Measurements from ENCODE around the gene NFATC2IP.

Gene NFATC2IP

DNA sequence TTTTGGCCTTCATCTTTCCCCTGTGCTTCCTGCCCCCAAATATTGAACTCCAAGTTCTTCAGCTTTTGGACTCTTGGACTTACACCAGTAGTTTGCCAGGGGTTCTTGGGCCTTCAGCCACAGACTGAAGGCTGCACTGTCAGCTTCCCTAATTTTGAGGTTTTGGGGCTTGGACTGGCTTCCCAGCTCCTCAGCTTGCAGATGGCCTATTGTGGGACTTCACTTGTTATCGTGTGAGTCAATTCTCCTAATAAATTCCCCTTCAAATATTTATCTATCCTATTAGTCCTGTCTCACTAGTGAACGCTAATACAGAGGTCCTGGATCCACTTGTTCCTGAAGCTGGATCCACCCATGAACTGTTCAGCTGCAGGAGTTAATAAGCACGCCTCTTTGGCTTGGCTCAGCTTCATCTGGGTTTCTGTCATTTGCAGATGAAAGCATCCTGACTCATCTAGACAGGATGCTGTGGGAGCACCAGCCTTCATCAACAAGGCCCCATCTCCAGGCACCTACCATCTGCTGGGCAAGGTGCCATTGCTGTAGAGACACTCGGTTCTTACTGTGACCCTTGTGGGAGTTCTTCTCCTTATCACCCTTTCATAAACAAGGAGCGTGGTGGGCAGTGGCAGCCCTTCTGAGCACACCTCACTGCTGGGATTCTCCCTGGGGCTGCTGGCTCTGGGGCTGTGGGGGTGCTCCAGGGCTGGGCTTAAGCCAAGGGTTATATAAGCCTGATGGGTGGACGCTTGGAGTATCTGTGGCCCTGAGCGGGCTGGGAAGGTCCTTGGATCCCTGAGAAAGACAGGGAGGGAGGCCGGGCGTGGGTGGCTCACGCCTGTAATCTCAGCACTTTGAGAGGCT is 57.2 kb downstream of the NFATC2IP start:
- Histone ChIP-seq H3F3A (ENCODE audit: insufficient read depth, low read length) (no peaks in the 10 kb centered on the region), H2AFZ (ENCODE audit: low read length) (no peak overlapping the region), H3K4me2 (ENCODE audit: low read depth, low read length) (no peak overlapping the region), H3K27ac (ENCODE audit: low read length) (no peak overlapping the region), H4K20me1 (ENCODE audit: insufficient read depth, low read length) (no peaks in the 10 kb centered on the region), H3K79me2 (ENCODE audit: low read length) (no peaks in the 10 kb centered on the region), H3K4me1 (ENCODE audit: low read length) (no peaks in the 10 kb centered on the region), H3K36me3 (replicated peaks; ENCODE audit: insufficient read depth, low read length) (no peaks in the 10 kb centered on the region), H3K9me3 (replicated peaks; ENCODE audit: insufficient read depth, low read length) (no peaks in the 10 kb centered on the region), H3K9me2 (replicated peaks; ENCODE audit: insufficient read depth, low read length) (no peaks in the 10 kb centered on the region), H3K27me3 (replicated peaks; ENCODE audit: insufficient read depth, low read length) (no peaks in the 10 kb centered on the region), H3K9ac (ENCODE audit: low read length) (no peak overlapping the region), H3K4me3 (ENCODE audit: low read length) (no peak overlapping the region)
- DNase-seq = no peak
- TF ChIP-seq EZH2 (optimal IDR thresholded peaks at IDR 0.05; ENCODE audit: low read depth, low read length) (no peak), EZH2phosphoT487 (IDR thresholded peaks at IDR 0.05; ENCODE audit: low read length) (no peak)
- TF ChIP-seq, protein P1, sequence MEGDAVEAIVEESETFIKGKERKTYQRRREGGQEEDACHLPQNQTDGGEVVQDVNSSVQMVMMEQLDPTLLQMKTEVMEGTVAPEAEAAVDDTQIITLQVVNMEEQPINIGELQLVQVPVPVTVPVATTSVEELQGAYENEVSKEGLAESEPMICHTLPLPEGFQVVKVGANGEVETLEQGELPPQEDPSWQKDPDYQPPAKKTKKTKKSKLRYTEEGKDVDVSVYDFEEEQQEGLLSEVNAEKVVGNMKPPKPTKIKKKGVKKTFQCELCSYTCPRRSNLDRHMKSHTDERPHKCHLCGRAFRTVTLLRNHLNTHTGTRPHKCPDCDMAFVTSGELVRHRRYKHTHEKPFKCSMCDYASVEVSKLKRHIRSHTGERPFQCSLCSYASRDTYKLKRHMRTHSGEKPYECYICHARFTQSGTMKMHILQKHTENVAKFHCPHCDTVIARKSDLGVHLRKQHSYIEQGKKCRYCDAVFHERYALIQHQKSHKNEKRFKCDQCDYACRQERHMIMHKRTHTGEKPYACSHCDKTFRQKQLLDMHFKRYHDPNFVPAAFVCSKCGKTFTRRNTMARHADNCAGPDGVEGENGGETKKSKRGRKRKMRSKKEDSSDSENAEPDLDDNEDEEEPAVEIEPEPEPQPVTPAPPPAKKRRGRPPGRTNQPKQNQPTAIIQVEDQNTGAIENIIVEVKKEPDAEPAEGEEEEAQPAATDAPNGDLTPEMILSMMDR (IDR thresholded peaks at IDR 0.05; ENCODE audit: low read length) = no peak

- Histone ChIP-seq H3F3A (ENCODE audit: insufficient read depth, low read length) (no peaks in the 10 kb centered on the region), H3K36me3 (replicated peaks; ENCODE audit: insufficient read depth, low read length) (no peaks in the 10 kb centered on the region), H3K4me2 (ENCODE audit: low read depth, low read length) (no peak overlapping the region), H4K20me1 (ENCODE audit: insufficient read depth, low read length) (no peaks in the 10 kb centered on the region), H3K4me1 (ENCODE audit: low read length) (no peaks in the 10 kb centered on the region), H3K4me3 (ENCODE audit: low read length) (no peak overlapping the region), H2AFZ (ENCODE audit: low read length) (no peak overlapping the region), H3K9me2 (replicated peaks; ENCODE audit: insufficient read depth, low read length) (no peaks in the 10 kb centered on the region), H3K27me3 (replicated peaks; ENCODE audit: insufficient read depth, low read length) (no peaks in the 10 kb centered on the region), H3K79me2 (ENCODE audit: low read length) (no peaks in the 10 kb centered on the region), H3K9me3 (replicated peaks; ENCODE audit: insufficient read depth, low read length) (no peaks in the 10 kb centered on the region), H3K27ac (ENCODE audit: low read length) (no peak overlapping the region), H3K9ac (ENCODE audit: low read length) (no peak overlapping the region)
- TF ChIP-seq, protein P1 (IDR thresholded peaks at IDR 0.05; ENCODE audit: low read length) = no peak
- TF ChIP-seq EZH2 (optimal IDR thresholded peaks at IDR 0.05; ENCODE audit: low read depth, low read length) (no peak), EZH2phosphoT487 (IDR thresholded peaks at IDR 0.05; ENCODE audit: low read length) (no peak)
- DNase-seq = no peak
Observed at GRCh38 chr16:29009050-29009837, 58.5 kb downstream of the NFATC2IP start.

- Histone ChIP-seq H3K9ac (ENCODE audit: low read length) (no peak overlapping the region), H2AFZ (ENCODE audit: low read length) (no peak overlapping the region), H3K4me3 (ENCODE audit: low read length) (no peak overlapping the region)
Observed at GRCh38 chr16:29009838-29010166, 59.1 kb downstream of the NFATC2IP start.

More at GRCh38 chr16:29009838-29010166, 59.1 kb downstream of the NFATC2IP start:
- no peak for DNase-seq
- no peaks in the 10 kb centered on the region for H3F3A ChIP-seq (ENCODE audit: insufficient read depth, low read length)
- H3K4me1 ChIP-seq (ENCODE audit: low read length) = no peaks in the 10 kb centered on the region
- no peaks in the 10 kb centered on the region for H3K27me3 ChIP-seq (replicated peaks; ENCODE audit: insufficient read depth, low read length)
- no peaks in the 10 kb centered on the region for H3K9me2 ChIP-seq (replicated peaks; ENCODE audit: insufficient read depth, low read length)
- H3K79me2 ChIP-seq (ENCODE audit: low read length) = no peaks in the 10 kb centered on the region
- H3K9me3 ChIP-seq (replicated peaks; ENCODE audit: insufficient read depth, low read length) = no peaks in the 10 kb centered on the region
- no peaks in the 10 kb centered on the region for H3K36me3 ChIP-seq (replicated peaks; ENCODE audit: insufficient read depth, low read length)
- no peak overlapping the region for H3K27ac ChIP-seq (ENCODE audit: low read length)
- no peak overlapping the region for H3K4me2 ChIP-seq (ENCODE audit: low read depth, low read length)
- TF ChIP-seq, protein P1 (IDR thresholded peaks at IDR 0.05; ENCODE audit: low read length) = no peak
- H4K20me1 ChIP-seq (ENCODE audit: insufficient read depth, low read length) = no peaks in the 10 kb centered on the region

Data from MM.1S (cell line).